HepG2 (cell line): ENCODE measurements around the gene EIF4G3. TPM values are rescaled to one million over a fixed set of nuclear protein-coding genes. Genes with fewer than 3 reads are reported as not detected.

Experiments used
- ATAC-seq: fragments of 200-7000 bp; cut with Tn5 transposase; 3 replicates; pipeline ENCODE4 v1.9.1; 2020; ENCODE audit warnings: mild to moderate bottlenecking, moderate library complexity
- BruUV-seq: library from RNA; stranded (reverse); fragments of 400-500 nt; replicated peaks from 2 replicates; lab custom pipeline; 2021; lab: Mats Ljungman, UMichigan
- CTCF ChIA-PET: fragments of 300-600 bp; formaldehyde crosslinking; extraction: SDS; loops from one replicate; lab custom pipeline; 2021; ENCODE audit warnings: low total read pairs, inconsistent platforms, low intra/inter-chr PET ratio; lab: Yijun Ruan, JAX
- POLR2A ChIA-PET: fragments of 350-600 bp; sonication (Branson Sonifier 250); formaldehyde crosslinking; loops from one replicate; lab custom pipeline; 2020; ENCODE audit warnings: antibody characterized with exemption, inconsistent platforms; lab: Yijun Ruan, JAX
- DNase-seq: peaks from one replicate; pipeline ENCODE4 v3.0.0-alpha.2; 2015; ENCODE audit warnings: low spot score
- FAIRE-seq: peaks from 3 replicates; lab custom pipeline; 2011; peaks lifted over from hg19 to GRCh38; lab: Jason Lieb, UNC
- H2AFZ ChIP-seq: one replicate; pipeline ENCODE4 v1.6.1; 2011; ENCODE audit warnings: low read length, inconsistent platforms
- H3K27ac ChIP-seq: fragments of 300-600 bp; 3 replicates; pipeline ENCODE4 v1.8.0; 2011; ENCODE audit warnings: mixed run types, mild to moderate bottlenecking, mixed read lengths, low read length, inconsistent platforms; ENCODE audit not compliant: insufficient read depth; ENCODE audit errors: extremely low read length
- H3K27me3 ChIP-seq, 2 experiments: fragments of 200-600 bp in 1 of 2; 2 replicates in 1 of 2; 3 replicates in 1 of 2; pipeline versions ENCODE4 v1.6.0 to v1.8.0; 2011; ENCODE audit warnings: low read length in 2 of 2, mild to moderate bottlenecking in 2 of 2, moderate library complexity in 2 of 2, inconsistent platforms in 1 of 2; ENCODE audit not compliant: insufficient read depth in 2 of 2, control insufficient read depth in 1 of 2
- H3K36me3 ChIP-seq, 2 experiments: fragments of 200-600 bp in 1 of 2; replicated peaks in 1 of 2; 2 replicates in 1 of 2; 3 replicates in 1 of 2; pipeline versions ENCODE4 v1.5.1 to v1.8.0; 2011; ENCODE audit warnings: low read length in 2 of 2, inconsistent platforms in 1 of 2; ENCODE audit not compliant: insufficient read depth in 2 of 2, control insufficient read depth in 1 of 2
- H3K4me1 ChIP-seq: 2 replicates; pipeline ENCODE4 v1.5.1; 2012; ENCODE audit warnings: low read length, inconsistent platforms; ENCODE audit not compliant: insufficient read depth
- H3K4me2 ChIP-seq: 2 replicates; pipeline ENCODE4 v1.6.0; 2011; ENCODE audit warnings: low read depth, low read length, inconsistent platforms
- H3K4me3 ChIP-seq, 3 experiments: fragments of 200-600 bp in 1 of 3; sonication (generic), shearing (Covaris generic) in 1 of 3; replicated peaks in 1 of 3; 2 replicates each; pipeline ENCODE4 v1.5.1; 2011 to 2016; ENCODE audit warnings: low read length in 3 of 3, inconsistent platforms in 2 of 3, low read depth in 2 of 3, mild to moderate bottlenecking in 2 of 3, control low read depth in 1 of 3, mixed read lengths in 1 of 3; ENCODE audit not compliant: insufficient read depth in 1 of 3
- H3K79me2 ChIP-seq: one replicate; pipeline ENCODE4 v1.6.1; 2011; ENCODE audit warnings: low read length, inconsistent platforms; ENCODE audit not compliant: insufficient read depth
- H3K9ac ChIP-seq: 2 replicates; pipeline ENCODE4 v1.6.0; 2011; ENCODE audit warnings: mild to moderate bottlenecking, low read depth, low read length, inconsistent platforms; ENCODE audit not compliant: insufficient read depth
- H3K9me3 ChIP-seq: 2 replicates; pipeline ENCODE4 v1.5.1; 2012; ENCODE audit warnings: mild to moderate bottlenecking, low read length
- H4K20me1 ChIP-seq: 2 replicates; pipeline ENCODE4 v1.6.0; 2011; ENCODE audit warnings: inconsistent platforms, mild to moderate bottlenecking, low read length, moderate library complexity; ENCODE audit not compliant: insufficient read depth
- AHR ChIP-seq: IDR thresholded peaks from 2 replicates; pipeline ENCODE4 v1.6.1; 2018; ENCODE audit warnings: missing genetic modification reagents, missing compliant biosample characterization
- BCL6 ChIP-seq: IDR thresholded peaks from 2 replicates; pipeline ENCODE4 v1.6.1; 2016; ENCODE audit warnings: missing genetic modification reagents, missing compliant biosample characterization
- DBP ChIP-seq: sonication (generic); formaldehyde crosslinking; IDR thresholded peaks from 2 replicates; pipeline ENCODE4 v1.4.0; 2020; ENCODE audit warnings: missing genetic modification reagents; ENCODE audit errors: not compliant biosample characterization
- GFI1 ChIP-seq: sonication (generic); formaldehyde crosslinking; IDR thresholded peaks from 2 replicates; pipeline ENCODE4 v1.5.0; 2020; ENCODE audit warnings: missing genetic modification reagents, mild to moderate bottlenecking, borderline replicate concordance
- GPBP1L1 ChIP-seq: sonication (generic); formaldehyde crosslinking; IDR thresholded peaks from 2 replicates; pipeline ENCODE4 v1.5.0; 2020; ENCODE audit warnings: mild to moderate bottlenecking, missing genetic modification reagents
- HMGXB3 ChIP-seq: sonication (generic); formaldehyde crosslinking; IDR thresholded peaks from 2 replicates; pipeline ENCODE4 v1.4.0; 2020; ENCODE audit warnings: missing genetic modification reagents, borderline replicate concordance
- POLR2AphosphoS2 ChIP-seq: IDR thresholded peaks from 2 replicates; pipeline ENCODE4 v1.6.1; 2011; ENCODE audit warnings: low read depth, low read length, improper control_type of control experiment
- POLR2AphosphoS5 ChIP-seq: IDR thresholded peaks from 2 replicates; pipeline ENCODE4 v1.6.1; 2012; ENCODE audit warnings: low read depth, low read length
- PREB ChIP-seq: sonication (generic); formaldehyde crosslinking; IDR thresholded peaks from 2 replicates; pipeline ENCODE4 v1.4.0; 2020; ENCODE audit warnings: missing genetic modification reagents
- SMAD9 ChIP-seq: sonication (generic); formaldehyde crosslinking; IDR thresholded peaks from 2 replicates; pipeline ENCODE4 v1.5.1; 2020; ENCODE audit warnings: mild to moderate bottlenecking, missing genetic modification reagents
- YY1 ChIP-seq: IDR thresholded peaks from 2 replicates; pipeline ENCODE4 v1.6.1; 2011; ENCODE audit warnings: low read length, low read depth, moderate library complexity, mild to moderate bottlenecking; ENCODE audit not compliant: insufficient read depth, insufficient replicate concordance
- ZNF12 ChIP-seq: sonication (generic); formaldehyde crosslinking; IDR thresholded peaks from 2 replicates; pipeline ENCODE4 v1.5.0; 2020; ENCODE audit warnings: missing genetic modification reagents
- ZNF207 ChIP-seq: fragments of 450-650 bp; IDR thresholded peaks from 2 replicates; pipeline ENCODE4 v1.6.1; 2016; ENCODE audit warnings: antibody characterized with exemption, borderline replicate concordance
- ZNF451 ChIP-seq: sonication (generic); formaldehyde crosslinking; IDR thresholded peaks from 2 replicates; pipeline ENCODE4 v1.5.0; 2020; ENCODE audit warnings: mild to moderate bottlenecking, missing genetic modification reagents
- WGBS: methylation state at CpG from one replicate; pipeline ENCODE4 v1.1.6; 2017; ENCODE audit warnings: low lambda C conversion rate; 5-methylcytosine and 5-hydroxymethylcytosine counted together
- in situ Hi-C: cut with HindIII; loops from 2 replicates; pipeline ENCODE4 v1.10.0; 2017; ENCODE audit warnings: low pct_unique_long_range_greater_than_20kb; ENCODE audit not compliant: extremely low pct_ligation_motif_present
- intact Hi-C: fragments of 100-400 bp; cut with micrococcal nuclease; formaldehyde crosslinking; loops from one replicate; pipeline ENCODE4 v1.10.0; 2022; ENCODE audit not compliant: unreplicated experiment
- polyA plus RNA-seq, 8 experiments: library from polyadenylated mRNA; depleted of rRNA in 3 of 8; stranded (reverse) in 7 of 8; unstranded in 1 of 8; fragments of >200 nt; fragmentation: Illumina TruSeq in 4 of 8; extraction: Trizol in 4 of 8; gene quantifications; 2 replicates each; pipeline versions ENCODE4 v1.2.1 to v1.2.3, GENCODE V29; 2011 to 2016; ENCODE audit warnings: low read depth in 4 of 8, missing spikeins in 1 of 8, mixed read lengths in 1 of 8; ENCODE audit not compliant: insufficient read depth in 1 of 8
- total RNA-seq, 5 experiments: library from RNA; depleted of rRNA; stranded (reverse); fragments of >200 nt; fragmentation: Illumina TruSeq; extraction: Trizol; gene quantifications; 2 replicates each; pipeline ENCODE4 v1.2.3, GENCODE V29; 2016; ENCODE audit warnings: low read depth in 1 of 5

The EIF4G3 gene
- total and polyA plus RNA-seq, 2 of the 13 experiments (the other 11 are each of a cell fraction or from before 2014, with no cell fraction given) = 22.2 to 27.6 TPM

GRCh38 chr1:21176586-21177555 lies at the start of gene EIF4G3 (continued):
- TF ChIP-seq HMGXB3 (CRISPR knock-in tag) = no peak

- DNase-seq (no peak), FAIRE-seq (no peak), ATAC-seq (no peak)
- H3K9ac ChIP-seq = no peak overlapping the region
- no peak overlapping the region for H3K27ac ChIP-seq
- H3K4me2 ChIP-seq = no peak overlapping the region
- H3K9me3 ChIP-seq = no peaks in the 10 kb centered on the region
- H3K27me3 ChIP-seq = no peaks in the 10 kb centered on the region
- ChIA-PET CTCF (no interaction called here), POLR2A (no interaction called here)
- intact Hi-C loops = no loop called here
- no peaks in the 10 kb centered on the region for H3K79me2 ChIP-seq
- no peaks in the 10 kb centered on the region for H4K20me1 ChIP-seq
- H3K4me1 ChIP-seq = no peaks in the 10 kb centered on the region
- no peak overlapping the region for H2AFZ ChIP-seq
- BruUV-seq = no TSS peak
- WGBS = 94% methylated on average over 14 of the region's 33 CpGs
- in situ Hi-C loops = loop anchor here (25.0 kb wide), 1 partner anchor 262 kb away; no protein-coding TSS in a partner anchor
- peaks cover 12 to 16% of the 10 kb centered on the region in 2 experiments; a peak in 3 of 5 replicates for H3K36me3 ChIP-seq
- no peak overlapping the region for H3K4me3 ChIP-seq
- no peak for TF ChIP-seq YY1
- no peak for TF ChIP-seq GPBP1L1 (CRISPR knock-in tag)
- TF ChIP-seq POLR2AphosphoS2 = no peak
- TF ChIP-seq GFI1 = no peak
- no peak for TF ChIP-seq AHR (CRISPR knock-in tag)
- no peak for TF ChIP-seq POLR2AphosphoS5
- TF ChIP-seq PREB (CRISPR knock-in tag) = no peak
- no peak for TF ChIP-seq ZNF207
- TF ChIP-seq DBP (CRISPR knock-in tag) = no peak
- TF ChIP-seq SMAD9 (CRISPR knock-in tag) = no peak
- no peak for TF ChIP-seq BCL6 (CRISPR knock-in tag)
- TF ChIP-seq ZNF451 (CRISPR knock-in tag) = no peak
- no peak for TF ChIP-seq ZNF12 (CRISPR knock-in tag)
Measured at GRCh38 chr1:21225065-21225464, 48.4 kb upstream of the EIF4G3 start.
